ENCODE measurements around the gene PCSK1. TPM values are rescaled to one million over a fixed set of nuclear protein-coding genes. Genes with fewer than 3 reads are reported as not detected.

The PCSK1 gene
- total RNA-seq: not detected in 2 replicates

DNA sequence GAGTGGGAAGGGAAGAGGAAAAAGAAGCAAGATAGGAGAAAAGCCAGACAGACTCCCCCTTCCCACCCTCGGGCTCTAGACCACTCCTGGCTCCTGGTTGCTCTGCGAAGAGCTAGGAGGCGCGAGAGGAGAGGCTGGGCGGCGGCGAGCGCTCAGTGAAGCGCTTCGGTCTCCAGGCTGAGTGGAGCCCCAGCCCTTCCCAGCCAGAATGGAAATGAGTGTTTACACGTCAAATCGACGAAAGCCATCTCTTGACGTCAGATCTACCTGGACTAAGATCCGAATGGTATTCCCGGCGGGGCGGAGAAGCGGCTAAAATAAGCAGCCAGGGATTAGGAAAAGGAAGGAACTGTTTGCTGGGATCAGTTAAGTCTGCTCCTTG is at the start of gene PCSK1:
Gene PCSK1, minus strand, starts transcription at position 183 of the 382 bp plus-strand sequence. CDS start 206 bp downstream, outside the sequence.
- Histone ChIP-seq H3K4me3 (ENCODE audit: low read depth, low read length) (no peak within 1 kb of the TSS), H3K36me3 (ENCODE audit: control insufficient read depth, insufficient read depth, low read length) (no peaks in the 10 kb centered on the region), H3K27me3 (ENCODE audit: control insufficient read depth, insufficient read depth, low read length) (peaks cover 32% of the 10 kb centered on the region)
- TF ChIP-seq, protein P1, sequence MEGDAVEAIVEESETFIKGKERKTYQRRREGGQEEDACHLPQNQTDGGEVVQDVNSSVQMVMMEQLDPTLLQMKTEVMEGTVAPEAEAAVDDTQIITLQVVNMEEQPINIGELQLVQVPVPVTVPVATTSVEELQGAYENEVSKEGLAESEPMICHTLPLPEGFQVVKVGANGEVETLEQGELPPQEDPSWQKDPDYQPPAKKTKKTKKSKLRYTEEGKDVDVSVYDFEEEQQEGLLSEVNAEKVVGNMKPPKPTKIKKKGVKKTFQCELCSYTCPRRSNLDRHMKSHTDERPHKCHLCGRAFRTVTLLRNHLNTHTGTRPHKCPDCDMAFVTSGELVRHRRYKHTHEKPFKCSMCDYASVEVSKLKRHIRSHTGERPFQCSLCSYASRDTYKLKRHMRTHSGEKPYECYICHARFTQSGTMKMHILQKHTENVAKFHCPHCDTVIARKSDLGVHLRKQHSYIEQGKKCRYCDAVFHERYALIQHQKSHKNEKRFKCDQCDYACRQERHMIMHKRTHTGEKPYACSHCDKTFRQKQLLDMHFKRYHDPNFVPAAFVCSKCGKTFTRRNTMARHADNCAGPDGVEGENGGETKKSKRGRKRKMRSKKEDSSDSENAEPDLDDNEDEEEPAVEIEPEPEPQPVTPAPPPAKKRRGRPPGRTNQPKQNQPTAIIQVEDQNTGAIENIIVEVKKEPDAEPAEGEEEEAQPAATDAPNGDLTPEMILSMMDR (IDR thresholded peaks at IDR 0.05; ENCODE audit: insufficient read depth, low read length, poor library complexity, severe bottlenecking): no peak
- DNase-seq (ENCODE audit: low read depth): no peak

DNA sequence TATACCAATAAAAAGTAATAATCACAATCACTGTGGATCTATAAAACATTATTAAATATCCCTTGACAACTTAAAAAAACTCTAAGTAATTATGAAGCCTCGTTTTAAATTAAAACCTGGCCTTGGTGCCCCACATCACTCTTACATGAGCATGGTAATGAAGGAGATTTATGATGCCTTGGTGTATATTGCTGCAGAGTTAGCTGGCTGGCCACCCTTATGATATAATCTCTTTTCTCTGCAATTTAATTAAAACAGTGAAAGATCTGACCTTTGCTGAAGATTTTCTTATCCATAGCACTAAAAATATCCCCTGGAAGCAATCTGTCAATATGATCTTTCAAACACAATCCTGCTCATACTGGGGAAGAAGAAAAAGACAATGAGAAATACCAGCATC is 48.8 kb upstream of the PCSK1 start:
- no peak for DNase-seq (ENCODE audit: low read depth)
- no peaks in the 10 kb centered on the region for H3K27me3 ChIP-seq (ENCODE audit: control insufficient read depth, insufficient read depth, low read length)
- H3K36me3 ChIP-seq (ENCODE audit: control insufficient read depth, insufficient read depth, low read length): no peaks in the 10 kb centered on the region
- TF ChIP-seq, protein P1 (IDR thresholded peaks at IDR 0.05; ENCODE audit: insufficient read depth, low read length, poor library complexity, severe bottlenecking): no peak
- no peak overlapping the region for H3K4me3 ChIP-seq (ENCODE audit: low read depth, low read length)

DNA sequence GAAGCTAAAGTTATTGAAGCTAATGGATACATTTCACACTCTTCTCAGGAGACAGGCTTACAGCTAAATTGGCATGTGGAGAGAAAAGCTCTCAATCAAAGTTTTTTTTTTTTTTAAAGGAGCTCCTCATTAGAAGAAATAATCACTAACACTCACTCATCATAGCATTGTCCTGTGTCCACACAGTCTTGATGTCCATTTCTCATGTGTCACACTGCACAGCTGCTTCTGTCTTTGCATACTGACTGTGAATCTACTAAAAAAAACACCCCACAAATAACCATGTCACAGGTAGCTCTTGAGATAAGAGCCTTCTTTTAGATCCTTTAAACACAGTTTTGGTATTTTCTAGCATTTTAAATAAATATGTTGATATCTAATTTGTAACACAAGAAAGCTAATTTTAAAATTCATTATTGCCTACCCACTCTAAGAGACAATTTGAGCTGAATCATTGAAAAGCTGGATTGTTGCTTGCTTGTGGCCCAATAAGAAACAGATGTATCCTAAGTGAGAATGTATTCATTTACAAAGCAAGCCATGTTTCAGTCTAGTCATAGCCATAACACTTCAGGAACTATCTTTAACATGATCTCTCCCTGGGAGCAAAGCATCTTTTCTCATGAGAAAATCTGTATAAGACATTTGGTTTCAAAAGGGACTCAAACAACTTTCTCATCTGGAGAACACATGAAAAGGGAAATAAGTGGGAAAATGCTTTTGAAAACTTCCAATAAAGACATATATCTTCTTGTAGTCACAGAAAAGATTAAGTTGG is 48.1 kb upstream of the PCSK1 start:
- H3K4me3 ChIP-seq (ENCODE audit: low read depth, low read length): no peak overlapping the region
- H3K27me3 ChIP-seq (ENCODE audit: control insufficient read depth, insufficient read depth, low read length): no peaks in the 10 kb centered on the region
- DNase-seq (ENCODE audit: low read depth): no peak
- TF ChIP-seq, protein P1 (IDR thresholded peaks at IDR 0.05; ENCODE audit: insufficient read depth, low read length, poor library complexity, severe bottlenecking): no peak
- no peaks in the 10 kb centered on the region for H3K36me3 ChIP-seq (ENCODE audit: control insufficient read depth, insufficient read depth, low read length)

DNA sequence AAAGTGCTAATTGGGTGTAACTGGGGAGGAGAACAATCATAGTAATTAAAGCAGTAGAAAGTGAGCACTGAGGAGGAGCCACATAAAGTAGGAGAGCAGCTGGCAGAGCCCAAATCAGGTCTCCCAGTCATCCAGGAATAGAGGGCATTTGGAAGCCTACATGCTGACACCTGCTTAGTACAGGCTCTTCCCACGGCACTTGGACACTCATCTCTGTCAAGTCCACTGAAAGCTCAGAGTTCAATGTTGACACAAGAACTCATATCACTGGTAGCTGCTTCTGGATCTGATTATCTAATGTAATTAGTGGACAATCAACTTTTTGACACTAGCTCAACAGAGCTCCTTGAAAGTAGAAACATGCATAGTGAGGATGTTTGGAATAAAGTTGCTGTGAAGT is 45.9 kb upstream of the PCSK1 start:
- TF ChIP-seq, protein P1 (IDR thresholded peaks at IDR 0.05; ENCODE audit: insufficient read depth, low read length, poor library complexity, severe bottlenecking): no peak
- Histone ChIP-seq H3K27me3 (ENCODE audit: control insufficient read depth, insufficient read depth, low read length) (no peaks in the 10 kb centered on the region), H3K36me3 (ENCODE audit: control insufficient read depth, insufficient read depth, low read length) (no peaks in the 10 kb centered on the region), H3K4me3 (ENCODE audit: low read depth, low read length) (no peak overlapping the region)
- DNase-seq (ENCODE audit: low read depth): no peak

DNA sequence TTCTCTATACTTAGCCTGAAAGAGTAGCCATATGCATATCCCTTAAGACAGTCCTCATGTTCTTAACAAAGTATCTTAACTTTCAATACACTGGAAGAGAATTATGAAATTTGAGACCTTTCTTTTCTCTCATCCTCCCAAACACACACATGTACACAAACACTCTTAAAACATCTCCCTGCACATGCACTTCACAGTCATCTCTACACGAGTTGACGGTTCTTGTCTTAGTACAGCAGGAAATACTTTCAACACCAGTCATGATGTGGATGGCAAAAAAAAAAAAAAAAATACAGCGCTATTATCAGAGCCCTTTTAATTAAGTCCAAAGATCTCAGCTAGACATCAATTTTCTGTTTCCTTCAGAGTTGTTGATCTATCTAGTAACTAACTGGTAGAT is 43.6 kb upstream of the PCSK1 start:
- TF ChIP-seq, protein P1 (IDR thresholded peaks at IDR 0.05; ENCODE audit: insufficient read depth, low read length, poor library complexity, severe bottlenecking): no peak
- Histone ChIP-seq H3K27me3 (ENCODE audit: control insufficient read depth, insufficient read depth, low read length) (no peaks in the 10 kb centered on the region), H3K36me3 (ENCODE audit: control insufficient read depth, insufficient read depth, low read length) (no peaks in the 10 kb centered on the region), H3K4me3 (ENCODE audit: low read depth, low read length) (no peak overlapping the region)
- no peak for DNase-seq (ENCODE audit: low read depth)

- TF ChIP-seq, protein P1 (IDR thresholded peaks at IDR 0.05; ENCODE audit: insufficient read depth, low read length, poor library complexity, severe bottlenecking): no peak
- H3K4me3 ChIP-seq (ENCODE audit: low read depth, low read length): no peak overlapping the region
- H3K36me3 ChIP-seq (ENCODE audit: control insufficient read depth, insufficient read depth, low read length): no peaks in the 10 kb centered on the region
- no peak for DNase-seq (ENCODE audit: low read depth)
- H3K27me3 ChIP-seq (ENCODE audit: control insufficient read depth, insufficient read depth, low read length): no peaks in the 10 kb centered on the region
Measured at GRCh38 chr5:96474073-96474472, 41.0 kb upstream of the PCSK1 start.

Measured in kidney epithelial cell (primary cell).